Measurements from ENCODE around the gene PHLDB1.

DNA sequence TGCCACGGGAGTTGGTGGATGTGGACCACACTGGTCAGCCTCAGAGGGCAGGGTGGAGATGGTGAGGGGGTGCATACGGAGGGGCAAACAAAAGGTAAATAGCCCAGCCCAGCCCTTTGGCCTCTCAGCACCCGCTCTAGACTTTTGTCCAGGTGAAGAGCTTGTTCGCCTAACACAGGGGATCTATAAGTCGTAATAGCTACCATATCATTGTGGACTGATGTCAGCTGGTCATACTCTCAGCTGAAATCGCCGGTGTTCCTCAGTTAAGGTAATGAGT is 99.1 kb downstream of the PHLDB1 start:
- TF ChIP-seq EP300 (IDR thresholded peaks at IDR 0.05) (no peak), CTCF (IDR thresholded peaks at IDR 0.05) (no peak)
